ENCODE data around the gene ACAD11.

- TF ChIP-seq RAD21 (IDR thresholded peaks at IDR 0.05) = no peak
- TF ChIP-seq, protein P1, sequence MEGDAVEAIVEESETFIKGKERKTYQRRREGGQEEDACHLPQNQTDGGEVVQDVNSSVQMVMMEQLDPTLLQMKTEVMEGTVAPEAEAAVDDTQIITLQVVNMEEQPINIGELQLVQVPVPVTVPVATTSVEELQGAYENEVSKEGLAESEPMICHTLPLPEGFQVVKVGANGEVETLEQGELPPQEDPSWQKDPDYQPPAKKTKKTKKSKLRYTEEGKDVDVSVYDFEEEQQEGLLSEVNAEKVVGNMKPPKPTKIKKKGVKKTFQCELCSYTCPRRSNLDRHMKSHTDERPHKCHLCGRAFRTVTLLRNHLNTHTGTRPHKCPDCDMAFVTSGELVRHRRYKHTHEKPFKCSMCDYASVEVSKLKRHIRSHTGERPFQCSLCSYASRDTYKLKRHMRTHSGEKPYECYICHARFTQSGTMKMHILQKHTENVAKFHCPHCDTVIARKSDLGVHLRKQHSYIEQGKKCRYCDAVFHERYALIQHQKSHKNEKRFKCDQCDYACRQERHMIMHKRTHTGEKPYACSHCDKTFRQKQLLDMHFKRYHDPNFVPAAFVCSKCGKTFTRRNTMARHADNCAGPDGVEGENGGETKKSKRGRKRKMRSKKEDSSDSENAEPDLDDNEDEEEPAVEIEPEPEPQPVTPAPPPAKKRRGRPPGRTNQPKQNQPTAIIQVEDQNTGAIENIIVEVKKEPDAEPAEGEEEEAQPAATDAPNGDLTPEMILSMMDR (IDR thresholded peaks at IDR 0.05; ENCODE audit: low read depth, low read length, missing input control) = no peak
- TF ChIP-seq YY1 (IDR thresholded peaks at IDR 0.05) = no peak
- TF ChIP-seq HNF4G (IDR thresholded peaks at IDR 0.05) = no peak
- no peak for TF ChIP-seq EGR1 (IDR thresholded peaks at IDR 0.05; ENCODE audit: low read depth in 2 of 2)
- TF ChIP-seq, protein P2, sequence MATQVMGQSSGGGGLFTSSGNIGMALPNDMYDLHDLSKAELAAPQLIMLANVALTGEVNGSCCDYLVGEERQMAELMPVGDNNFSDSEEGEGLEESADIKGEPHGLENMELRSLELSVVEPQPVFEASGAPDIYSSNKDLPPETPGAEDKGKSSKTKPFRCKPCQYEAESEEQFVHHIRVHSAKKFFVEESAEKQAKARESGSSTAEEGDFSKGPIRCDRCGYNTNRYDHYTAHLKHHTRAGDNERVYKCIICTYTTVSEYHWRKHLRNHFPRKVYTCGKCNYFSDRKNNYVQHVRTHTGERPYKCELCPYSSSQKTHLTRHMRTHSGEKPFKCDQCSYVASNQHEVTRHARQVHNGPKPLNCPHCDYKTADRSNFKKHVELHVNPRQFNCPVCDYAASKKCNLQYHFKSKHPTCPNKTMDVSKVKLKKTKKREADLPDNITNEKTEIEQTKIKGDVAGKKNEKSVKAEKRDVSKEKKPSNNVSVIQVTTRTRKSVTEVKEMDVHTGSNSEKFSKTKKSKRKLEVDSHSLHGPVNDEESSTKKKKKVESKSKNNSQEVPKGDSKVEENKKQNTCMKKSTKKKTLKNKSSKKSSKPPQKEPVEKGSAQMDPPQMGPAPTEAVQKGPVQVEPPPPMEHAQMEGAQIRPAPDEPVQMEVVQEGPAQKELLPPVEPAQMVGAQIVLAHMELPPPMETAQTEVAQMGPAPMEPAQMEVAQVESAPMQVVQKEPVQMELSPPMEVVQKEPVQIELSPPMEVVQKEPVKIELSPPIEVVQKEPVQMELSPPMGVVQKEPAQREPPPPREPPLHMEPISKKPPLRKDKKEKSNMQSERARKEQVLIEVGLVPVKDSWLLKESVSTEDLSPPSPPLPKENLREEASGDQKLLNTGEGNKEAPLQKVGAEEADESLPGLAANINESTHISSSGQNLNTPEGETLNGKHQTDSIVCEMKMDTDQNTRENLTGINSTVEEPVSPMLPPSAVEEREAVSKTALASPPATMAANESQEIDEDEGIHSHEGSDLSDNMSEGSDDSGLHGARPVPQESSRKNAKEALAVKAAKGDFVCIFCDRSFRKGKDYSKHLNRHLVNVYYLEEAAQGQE (IDR thresholded peaks at IDR 0.05) = no peak
- TF ChIP-seq ZBTB33 (IDR thresholded peaks at IDR 0.05) = no peak
- TF ChIP-seq, protein P3, sequence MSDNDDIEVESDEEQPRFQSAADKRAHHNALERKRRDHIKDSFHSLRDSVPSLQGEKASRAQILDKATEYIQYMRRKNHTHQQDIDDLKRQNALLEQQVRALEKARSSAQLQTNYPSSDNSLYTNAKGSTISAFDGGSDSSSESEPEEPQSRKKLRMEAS (IDR thresholded peaks at IDR 0.05) = no peak
Measured at GRCh38 chr3:132537297-132537696, 122.3 kb downstream of the ACAD11 start.

Measured in liver (tissue), 3 donors.